Gastroesophageal sphincter (tissue), 4 donors: ENCODE measurements around the gene GXYLT1. TPM values are rescaled to one million over a fixed set of nuclear protein-coding genes. Genes with fewer than 3 reads are reported as not detected.

Source experiments
- ATAC-seq: fragments of 150-250 bp; one replicate; pipeline ENCODE4 v1.9.1; 2016; ENCODE audit warnings: mild to moderate bottlenecking, moderate library complexity
- H3K27ac ChIP-seq, 4 donors: fragments of 200-600 bp; sonication (generic) in 3 of 4; 1 replicate in 3 of 4; 2 replicates in 1 of 4; pipeline ENCODE4 v1.5.1; 2016 to 2019
- H3K27me3 ChIP-seq: fragments of 200-600 bp; sonication (generic); one replicate; pipeline ENCODE4 v1.5.1; 2019
- H3K36me3 ChIP-seq, 2 donors: fragments of 200-600 bp; sonication (generic); one replicate each; pipeline ENCODE4 v1.5.1; 2019; ENCODE audit warnings: control low read depth in 1 of 2
- H3K4me1 ChIP-seq, 3 donors: fragments of 200-600 bp; sonication (generic); 1 replicate in 2 of 3; 2 replicates in 1 of 3; pipeline ENCODE4 v1.5.1; 2016 to 2019; ENCODE audit warnings: control low read depth in 2 of 3
- H3K4me3 ChIP-seq, 2 donors: fragments of 200-600 bp; sonication (generic); one replicate each; pipeline ENCODE4 v1.5.1; 2019; ENCODE audit warnings: mild to moderate bottlenecking in 1 of 2, moderate library complexity in 1 of 2
- H3K9me3 ChIP-seq, 3 donors: fragments of 200-600 bp; sonication (generic); one replicate each; pipeline ENCODE4 v1.5.1; 2017 to 2019; ENCODE audit warnings: control low read depth in 2 of 3
- EP300 ChIP-seq: sonication (generic); formaldehyde crosslinking; IDR thresholded peaks from one replicate; pipeline ENCODE4 v1.6.1; 2017; ENCODE audit warnings: antibody characterized with exemption, mild to moderate bottlenecking
- POLR2A ChIP-seq, 2 donors: fragments of 450-650 bp; IDR thresholded peaks; one replicate each; pipeline ENCODE4 v1.6.1; 2017; ENCODE audit warnings: antibody characterized with exemption in 2 of 2, mild to moderate bottlenecking in 2 of 2, moderate library complexity in 1 of 2
- POLR2AphosphoS5 ChIP-seq: sonication (generic); formaldehyde crosslinking; IDR thresholded peaks from one replicate; pipeline ENCODE4 v1.6.1; 2017; ENCODE audit warnings: antibody characterized with exemption
- WGBS, 2 donors: methylation state at CpG; one replicate each; pipeline ENCODE4 v1.1.5; 2018; ENCODE audit warnings: low coverage in 1 of 2; 5-methylcytosine and 5-hydroxymethylcytosine counted together
- total RNA-seq, 4 donors: library from RNA; depleted of rRNA; stranded (reverse); fragments of >200 nt; gene quantifications; one replicate each; pipeline ENCODE4 v1.1.0, GENCODE V29; 2016
- TF ChIP-seq, protein P1 (sequence below), 4 experiments: fragments of 200-600 bp in 2 of 4; fragments of 450-650 bp in 2 of 4; sonication (generic) in 1 of 4; IDR thresholded peaks; one replicate each; pipeline ENCODE4 v1.5.1; 2017 to 2019; ENCODE audit warnings: antibody characterized with exemption in 4 of 4, mild to moderate bottlenecking in 2 of 4, moderate library complexity in 2 of 4

Gene GXYLT1
- total RNA-seq, 4 donors from 2014 or later, result 6.9 to 11.6 (median 8.3) TPM

DNA sequence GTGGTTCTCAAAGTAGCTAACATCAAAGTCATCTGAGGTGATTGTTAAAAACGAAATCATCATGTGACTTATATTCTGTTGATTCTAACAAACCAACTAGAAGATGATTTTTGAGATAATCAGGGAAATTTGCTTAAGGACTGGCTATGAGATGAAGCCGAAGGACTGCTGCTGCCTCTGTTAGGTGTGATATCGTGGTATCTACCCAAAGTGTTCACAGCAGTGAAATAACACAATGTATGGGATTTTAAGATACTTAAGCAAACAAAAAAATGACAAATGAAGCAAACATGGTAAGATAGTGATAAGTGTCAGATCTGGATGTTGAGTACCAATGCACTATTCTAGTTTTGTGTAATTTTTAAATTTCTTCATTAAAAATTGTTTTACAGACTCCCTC is 59.1 kb downstream of the GXYLT1 start:
- ATAC-seq, result no peak
- H3K36me3 ChIP-seq, result peaks cover 0 to 22% of the 10 kb centered on the region in 2 donors
- H3K4me3 ChIP-seq, result no peak overlapping the region
- TF ChIP-seq POLR2AphosphoS5 (no peak), POLR2A (IDR thresholded peaks at IDR 0.05) (no peak), EP300 (no peak)
- TF ChIP-seq, protein P1, sequence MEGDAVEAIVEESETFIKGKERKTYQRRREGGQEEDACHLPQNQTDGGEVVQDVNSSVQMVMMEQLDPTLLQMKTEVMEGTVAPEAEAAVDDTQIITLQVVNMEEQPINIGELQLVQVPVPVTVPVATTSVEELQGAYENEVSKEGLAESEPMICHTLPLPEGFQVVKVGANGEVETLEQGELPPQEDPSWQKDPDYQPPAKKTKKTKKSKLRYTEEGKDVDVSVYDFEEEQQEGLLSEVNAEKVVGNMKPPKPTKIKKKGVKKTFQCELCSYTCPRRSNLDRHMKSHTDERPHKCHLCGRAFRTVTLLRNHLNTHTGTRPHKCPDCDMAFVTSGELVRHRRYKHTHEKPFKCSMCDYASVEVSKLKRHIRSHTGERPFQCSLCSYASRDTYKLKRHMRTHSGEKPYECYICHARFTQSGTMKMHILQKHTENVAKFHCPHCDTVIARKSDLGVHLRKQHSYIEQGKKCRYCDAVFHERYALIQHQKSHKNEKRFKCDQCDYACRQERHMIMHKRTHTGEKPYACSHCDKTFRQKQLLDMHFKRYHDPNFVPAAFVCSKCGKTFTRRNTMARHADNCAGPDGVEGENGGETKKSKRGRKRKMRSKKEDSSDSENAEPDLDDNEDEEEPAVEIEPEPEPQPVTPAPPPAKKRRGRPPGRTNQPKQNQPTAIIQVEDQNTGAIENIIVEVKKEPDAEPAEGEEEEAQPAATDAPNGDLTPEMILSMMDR (IDR thresholded peaks at IDR 0.05), result no peak
- H3K27ac ChIP-seq, result no peak overlapping the region
- no peaks in the 10 kb centered on the region for H3K27me3 ChIP-seq
- no peaks in the 10 kb centered on the region for H3K9me3 ChIP-seq
- WGBS, 2 donors, result 62 to 72% methylated on average over 3 of the region's 3 CpGs
- peaks cover 0 to 13% (median 0%) of the 10 kb centered on the region in 3 donors for H3K4me1 ChIP-seq

DNA sequence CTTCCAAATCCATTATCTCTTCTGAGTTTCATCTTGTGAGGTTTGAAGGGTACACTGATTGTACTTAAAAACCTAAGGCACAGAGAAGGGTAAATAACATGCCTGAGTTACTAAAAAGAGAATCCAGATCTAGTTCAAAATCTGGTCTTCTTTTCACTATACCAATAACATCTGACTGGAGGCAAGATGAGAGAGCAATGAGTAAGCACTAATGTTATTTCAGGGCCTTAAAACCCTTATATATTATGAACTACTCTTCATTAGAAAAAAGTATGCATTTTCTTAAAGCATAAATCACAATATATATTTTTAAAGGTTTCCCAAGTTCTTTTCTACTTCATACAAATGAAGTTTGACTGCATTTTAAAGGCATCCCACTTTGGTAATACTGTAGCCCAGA is 60.2 kb downstream of the GXYLT1 start:
- Histone ChIP-seq H3K4me3 (no peak overlapping the region), H3K36me3 (peaks cover 0 to 22% of the 10 kb centered on the region in 2 donors), H3K27ac (no peak overlapping the region), H3K4me1 (peaks cover 0 to 2% (median 0%) of the 10 kb centered on the region in 3 donors), H3K27me3 (no peaks in the 10 kb centered on the region), H3K9me3 (no peaks in the 10 kb centered on the region)
- no peak for ATAC-seq
- TF ChIP-seq POLR2AphosphoS5, result no peak
- TF ChIP-seq, protein P1 (IDR thresholded peaks at IDR 0.05), result no peak
- no peak for TF ChIP-seq POLR2A (IDR thresholded peaks at IDR 0.05)
- TF ChIP-seq EP300, result no peak

DNA sequence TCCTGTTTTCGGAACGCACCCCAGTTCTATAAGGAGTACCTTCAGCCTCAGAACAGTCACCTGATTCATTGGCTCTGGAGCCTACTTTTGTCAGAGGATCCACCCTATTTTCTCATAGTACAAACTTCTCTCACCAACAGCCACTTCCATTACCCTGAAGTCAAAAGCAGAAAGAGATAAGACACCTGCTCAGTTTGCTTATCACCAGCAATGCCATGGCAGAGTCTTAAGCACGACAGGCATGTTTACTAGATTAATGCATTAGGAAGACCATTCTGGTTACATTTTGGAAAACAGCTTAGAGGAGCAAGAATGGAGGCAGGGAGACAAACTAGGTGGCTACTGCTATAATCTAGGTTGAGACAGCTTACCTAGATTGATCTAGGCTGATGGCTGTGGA is 67.7 kb downstream of the GXYLT1 start:
- H3K36me3 ChIP-seq, result peaks cover 0 to 11% of the 10 kb centered on the region in 2 donors
- 79 to 94% methylated on average over 3 of the region's 3 CpGs for WGBS, 2 donors
- no peak overlapping the region for H3K27ac ChIP-seq
- no peak for TF ChIP-seq POLR2AphosphoS5
- no peak for TF ChIP-seq EP300
- TF ChIP-seq POLR2A (IDR thresholded peaks at IDR 0.05), result no peak
- TF ChIP-seq, protein P1 (IDR thresholded peaks at IDR 0.05), result no peak
- ATAC-seq, result no peak
- no peaks in the 10 kb centered on the region for H3K27me3 ChIP-seq
- no peaks in the 10 kb centered on the region for H3K4me1 ChIP-seq
- no peak overlapping the region for H3K4me3 ChIP-seq
- H3K9me3 ChIP-seq, result no peaks in the 10 kb centered on the region

DNA sequence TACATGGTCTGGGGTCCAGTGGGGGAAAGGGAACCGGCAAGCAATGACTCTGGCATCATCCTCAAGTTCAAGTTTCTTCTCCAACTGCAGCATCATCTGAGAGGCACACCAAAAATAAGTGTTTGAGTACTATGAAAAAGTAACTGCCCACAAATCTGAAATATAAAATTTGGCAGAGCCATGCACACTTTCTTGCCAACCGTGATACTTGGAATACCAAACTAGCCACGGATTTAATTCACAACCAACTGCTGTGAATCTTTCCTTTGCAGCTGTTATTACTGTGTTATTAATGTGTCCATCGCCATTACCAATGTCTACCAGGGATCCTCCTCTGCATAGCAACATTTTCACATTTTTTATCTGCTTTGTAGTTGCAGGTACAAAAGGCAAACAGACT is 74.6 kb downstream of the GXYLT1 start:
- ATAC-seq, result no peak
- H3K9me3 ChIP-seq, result no peaks in the 10 kb centered on the region
- 56 to 79% methylated on average over 3 to 4 of the region's 4 CpGs for WGBS, 2 donors

DNA sequence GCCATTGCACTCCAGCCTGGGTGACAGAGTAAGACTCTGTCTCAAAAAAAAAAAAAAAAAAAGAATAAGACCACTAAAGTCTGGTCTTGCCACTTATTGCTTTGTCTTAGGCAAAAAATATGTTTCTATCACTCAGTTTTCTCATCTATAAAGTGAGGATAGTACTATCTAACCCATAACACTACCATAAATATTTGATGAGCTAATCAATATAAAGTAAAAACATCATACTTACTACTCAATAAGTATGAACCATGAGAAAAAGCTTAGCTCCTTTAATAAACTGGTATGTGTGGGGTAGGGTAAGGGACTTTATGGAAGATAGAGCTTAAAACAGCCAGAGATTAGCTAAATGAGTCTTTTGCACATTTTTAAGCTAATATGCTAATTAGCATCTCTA is 85.5 kb downstream of the GXYLT1 start:
- ATAC-seq, result no peak
- H3K27me3 ChIP-seq, result no peaks in the 10 kb centered on the region
- peaks cover 0 to 13% (median 0%) of the 10 kb centered on the region in 3 donors for H3K9me3 ChIP-seq
- H3K4me3 ChIP-seq, result no peak overlapping the region
- no peak overlapping the region for H3K27ac ChIP-seq
- no peaks in the 10 kb centered on the region for H3K4me1 ChIP-seq
- H3K36me3 ChIP-seq, result no peaks in the 10 kb centered on the region
- TF ChIP-seq POLR2AphosphoS5 (no peak), EP300 (no peak), POLR2A (IDR thresholded peaks at IDR 0.05) (no peak)
- TF ChIP-seq, protein P1 (IDR thresholded peaks at IDR 0.05), result no peak

More for the DNA sequence above, 74.6 kb downstream of the GXYLT1 start:
- Histone ChIP-seq H3K27ac (no peak overlapping the region), H3K4me3 (no peak overlapping the region), H3K4me1 (no peaks in the 10 kb centered on the region), H3K36me3 (no peaks in the 10 kb centered on the region), H3K27me3 (no peaks in the 10 kb centered on the region)
- TF ChIP-seq POLR2AphosphoS5, result no peak
- TF ChIP-seq EP300, result no peak
- TF ChIP-seq, protein P1 (IDR thresholded peaks at IDR 0.05), result no peak
- TF ChIP-seq POLR2A (IDR thresholded peaks at IDR 0.05), result no peak
